ENCODE measurements around the gene KLF6.

GRCh38 chr10:3813267-3813666 lies 28.3 kb upstream of the KLF6 start:
- no peak for TF ChIP-seq CTCF (IDR thresholded peaks at IDR 0.05)
- no peak for TF ChIP-seq EZH2 (IDR thresholded peaks at IDR 0.05; ENCODE audit: borderline replicate concordance, insufficient read depth, low read depth, low read length, poor library complexity, severe bottlenecking)
